Ectodermal cell (in vitro differentiated cells): Measurements from ENCODE around the gene GPC3.

Experiments
- H3K27ac ChIP-seq: 2 replicates; pipeline ENCODE4 v1.7.0; 2013; ENCODE audit warnings: mild to moderate bottlenecking, low read depth, low read length; ENCODE audit not compliant: insufficient read depth, poor library complexity, severe bottlenecking
- H3K27me3 ChIP-seq: 2 replicates; pipeline ENCODE4 v1.7.0; 2013; ENCODE audit warnings: mild to moderate bottlenecking, low read length; ENCODE audit not compliant: insufficient read depth, control insufficient read depth, poor library complexity, severe bottlenecking
- H3K36me3 ChIP-seq: one replicate; pipeline ENCODE4 v1.7.0; 2013; ENCODE audit warnings: low read length; ENCODE audit not compliant: control insufficient read depth, insufficient read depth
- H3K4me1 ChIP-seq: one replicate; pipeline ENCODE4 v1.7.0; 2013; ENCODE audit warnings: low read length; ENCODE audit not compliant: control insufficient read depth, insufficient read depth
- H3K4me3 ChIP-seq: 2 replicates; pipeline ENCODE4 v1.7.0; 2013; ENCODE audit warnings: low read depth, low read length, control low read depth; ENCODE audit not compliant: insufficient read depth
- H3K9me3 ChIP-seq: 2 replicates; pipeline ENCODE4 v1.7.0; 2013; ENCODE audit warnings: mild to moderate bottlenecking, low read length, moderate library complexity; ENCODE audit not compliant: control insufficient read depth
- WGBS, 2 experiments: methylation state at CpG; one replicate each; pipeline ENCODE4 v1.1.7; 2013; ENCODE audit warnings: missing lambda C conversion rate in 2 of 2; 5-methylcytosine and 5-hydroxymethylcytosine counted together

GPC3 gene

GRCh38 chrX:133555782-133556458, 429.5 kb downstream of the GPC3 start:
- no peaks in the 10 kb centered on the region for H3K27me3 ChIP-seq
- H3K4me1 ChIP-seq = no peaks in the 10 kb centered on the region
- H3K4me3 ChIP-seq = no peak overlapping the region
- H3K9me3 ChIP-seq = no peaks in the 10 kb centered on the region
- no peaks in the 10 kb centered on the region for H3K36me3 ChIP-seq
- WGBS, 2 experiments = 87 to 90% methylated on average over 1 to 2 of the region's 2 CpGs
- H3K27ac ChIP-seq = no peak overlapping the region

DNA sequence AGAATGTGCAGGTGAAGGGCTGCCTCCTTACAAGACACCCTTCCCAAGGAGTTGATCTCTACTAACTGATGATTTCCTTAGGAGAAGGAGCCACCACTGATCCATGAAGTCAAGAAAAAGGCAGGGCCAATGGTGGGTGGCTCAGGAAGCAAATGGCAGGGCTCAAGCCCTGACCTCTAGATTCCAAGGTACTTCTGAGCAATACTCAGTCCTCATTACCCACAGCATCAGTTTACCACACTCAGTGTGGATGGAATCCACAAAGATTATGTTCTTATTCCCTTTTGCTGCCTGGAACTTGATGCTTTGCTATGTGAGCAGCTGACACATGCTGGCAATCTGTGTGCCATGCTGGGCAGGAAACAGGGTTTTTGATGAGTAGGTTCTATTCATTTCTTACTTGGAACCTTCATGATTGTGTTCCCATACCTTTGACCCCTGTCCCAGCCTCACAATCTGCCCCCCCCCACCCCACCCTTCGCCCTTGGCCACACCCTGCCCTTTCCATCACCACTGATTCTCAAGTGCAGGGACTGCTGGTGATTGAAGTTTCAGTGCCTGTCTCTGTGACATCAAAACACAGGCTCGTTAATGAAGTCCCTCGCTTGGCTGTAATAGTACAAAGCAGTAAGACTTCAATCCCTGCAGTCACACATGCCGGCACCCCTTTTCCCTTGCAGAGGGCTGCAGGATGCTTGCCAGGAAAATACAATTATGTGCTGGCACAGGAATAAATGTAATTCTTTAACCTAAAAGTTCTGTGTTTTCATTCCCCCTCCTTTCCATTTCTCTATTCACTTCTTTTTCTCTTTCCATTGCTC, 434.5 kb downstream of the GPC3 start:
- no peak overlapping the region for H3K27ac ChIP-seq
- no peaks in the 10 kb centered on the region for H3K9me3 ChIP-seq
- no peaks in the 10 kb centered on the region for H3K27me3 ChIP-seq
- WGBS, 2 experiments = 77 to 86% methylated on average over 3 to 4 of the region's 4 CpGs
- H3K4me1 ChIP-seq = no peaks in the 10 kb centered on the region
- no peaks in the 10 kb centered on the region for H3K36me3 ChIP-seq
- no peak overlapping the region for H3K4me3 ChIP-seq

GRCh38 chrX:133549295-133549933, 436.0 kb downstream of the GPC3 start:
- no peaks in the 10 kb centered on the region for H3K4me1 ChIP-seq
- H3K9me3 ChIP-seq = no peaks in the 10 kb centered on the region
- H3K27ac ChIP-seq = no peak overlapping the region
- H3K27me3 ChIP-seq = no peaks in the 10 kb centered on the region
- no peak overlapping the region for H3K4me3 ChIP-seq
- H3K36me3 ChIP-seq = no peaks in the 10 kb centered on the region

DNA sequence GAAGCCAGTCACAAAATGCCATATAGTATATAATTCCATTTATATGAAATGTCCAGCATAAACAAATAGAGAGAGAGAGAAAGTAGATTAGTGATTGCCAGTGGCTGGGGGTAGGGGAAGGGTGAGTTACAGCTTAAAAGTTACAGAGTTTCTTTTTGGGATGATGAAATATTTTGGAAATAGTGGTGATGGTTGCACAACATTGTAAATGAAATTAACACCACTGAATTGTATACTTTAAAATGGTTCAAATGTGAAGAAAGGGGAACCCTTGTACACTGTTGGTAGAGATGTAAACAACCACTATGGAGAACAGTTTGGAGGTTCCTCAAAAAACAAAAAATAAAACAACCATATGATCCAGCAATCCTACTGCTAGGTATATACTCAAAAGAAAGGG, 439.0 kb downstream of the GPC3 start:
- no peaks in the 10 kb centered on the region for H3K4me1 ChIP-seq
- H3K27me3 ChIP-seq = no peaks in the 10 kb centered on the region
- H3K27ac ChIP-seq = no peak overlapping the region
- no peaks in the 10 kb centered on the region for H3K36me3 ChIP-seq
- no peak overlapping the region for H3K4me3 ChIP-seq
- no peaks in the 10 kb centered on the region for H3K9me3 ChIP-seq

GRCh38 chrX:133544778-133545177, 440.6 kb downstream of the GPC3 start:
- no peaks in the 10 kb centered on the region for H3K9me3 ChIP-seq
- no peak overlapping the region for H3K27ac ChIP-seq
- H3K36me3 ChIP-seq = no peaks in the 10 kb centered on the region
- no peak overlapping the region for H3K4me3 ChIP-seq
- no peaks in the 10 kb centered on the region for H3K27me3 ChIP-seq
- H3K4me1 ChIP-seq = no peaks in the 10 kb centered on the region
- WGBS, 2 experiments = 94 to 100% methylated on average over 2 to 3 of the region's 3 CpGs

DNA sequence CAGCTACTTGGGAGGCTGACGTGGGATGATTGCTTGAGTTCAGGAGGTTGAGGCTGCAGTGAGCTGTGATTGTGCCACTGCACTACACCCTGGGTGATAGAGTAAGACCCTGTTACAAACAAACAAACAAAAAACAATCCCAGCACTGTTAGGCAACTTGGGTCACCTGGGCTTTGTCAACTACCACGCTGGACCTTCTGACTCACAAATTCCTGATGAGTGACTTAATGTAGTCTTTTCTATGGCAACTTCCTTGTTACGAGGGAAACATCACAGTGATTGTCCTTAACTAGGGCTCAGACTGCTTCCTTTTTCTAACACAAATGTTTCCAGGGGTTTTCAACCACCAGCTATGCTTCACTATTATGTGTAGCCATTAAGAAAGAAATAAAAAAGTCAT, 441.3 kb downstream of the GPC3 start:
- WGBS, 2 experiments = 92 to 95% methylated on average over 3 of the region's 3 CpGs
- no peak overlapping the region for H3K4me3 ChIP-seq
- no peak overlapping the region for H3K27ac ChIP-seq
- no peaks in the 10 kb centered on the region for H3K27me3 ChIP-seq
- no peaks in the 10 kb centered on the region for H3K4me1 ChIP-seq
- no peaks in the 10 kb centered on the region for H3K9me3 ChIP-seq
- H3K36me3 ChIP-seq = no peaks in the 10 kb centered on the region

DNA sequence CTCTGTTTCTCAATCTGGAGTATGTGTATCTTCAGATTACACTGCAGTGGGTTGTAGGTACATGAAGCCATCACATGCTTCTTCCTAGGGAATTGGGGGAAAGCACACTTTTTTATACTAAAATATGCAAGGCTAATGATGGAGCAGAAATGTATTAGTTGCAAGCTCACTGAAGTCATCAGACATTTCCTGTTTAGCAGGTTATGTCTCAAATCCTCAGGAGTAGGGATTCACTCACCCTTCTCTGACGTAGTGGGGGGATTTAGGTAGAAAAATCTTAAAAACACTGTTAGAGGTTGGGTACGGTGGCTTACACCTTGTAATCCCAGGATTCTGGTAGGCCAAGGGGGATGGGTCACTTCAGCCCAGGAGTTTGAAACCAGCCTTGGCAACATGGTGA, 441.7 kb downstream of the GPC3 start:
- H3K4me3 ChIP-seq = no peak overlapping the region
- no peak overlapping the region for H3K27ac ChIP-seq
- H3K4me1 ChIP-seq = no peaks in the 10 kb centered on the region
- WGBS, 2 experiments = 97 to 98% methylated on average over 2 of the region's 2 CpGs
- H3K9me3 ChIP-seq = no peaks in the 10 kb centered on the region
- H3K36me3 ChIP-seq = no peaks in the 10 kb centered on the region
- H3K27me3 ChIP-seq = no peaks in the 10 kb centered on the region

DNA sequence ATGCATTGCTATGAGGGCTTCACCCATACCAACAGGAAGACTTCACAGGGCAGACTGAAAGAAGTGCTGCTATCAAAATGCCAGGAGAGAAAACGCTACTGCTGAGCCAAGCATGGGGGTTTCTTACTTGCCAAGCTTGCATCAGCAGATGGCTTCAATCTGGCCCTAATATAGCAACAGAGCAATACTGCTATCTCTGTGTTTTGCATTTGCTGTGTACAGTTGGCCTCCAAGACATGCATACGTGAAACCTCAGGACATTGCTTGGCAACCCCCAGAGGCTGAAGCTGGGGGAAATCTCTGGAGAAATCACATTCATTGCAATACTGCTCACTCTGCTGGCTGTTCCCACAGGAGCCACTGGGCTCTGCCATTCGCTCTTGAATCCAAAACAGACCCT, 442.9 kb downstream of the GPC3 start:
- Histone ChIP-seq H3K27ac (no peak overlapping the region), H3K9me3 (no peaks in the 10 kb centered on the region), H3K36me3 (no peaks in the 10 kb centered on the region), H3K4me1 (no peaks in the 10 kb centered on the region), H3K4me3 (no peak overlapping the region), H3K27me3 (no peaks in the 10 kb centered on the region)
- WGBS, 2 experiments = 89 to 96% methylated on average over 3 of the region's 3 CpGs

- Histone ChIP-seq H3K9me3 (no peaks in the 10 kb centered on the region), H3K4me1 (no peaks in the 10 kb centered on the region), H3K27me3 (no peaks in the 10 kb centered on the region), H3K27ac (no peak overlapping the region), H3K36me3 (no peaks in the 10 kb centered on the region), H3K4me3 (no peak overlapping the region)
These were observed 444.4 kb downstream of the GPC3 start for GRCh38 chrX:133541021-133541420.

GRCh38 chrX:133538148-133538547, 447.2 kb downstream of the GPC3 start:
- H3K27me3 ChIP-seq = no peaks in the 10 kb centered on the region
- WGBS, 2 experiments = 73 to 76% methylated on average over 4 of the region's 4 CpGs
- no peaks in the 10 kb centered on the region for H3K9me3 ChIP-seq

More at GRCh38 chrX:133538148-133538547, 447.2 kb downstream of the GPC3 start:
- no peaks in the 10 kb centered on the region for H3K4me1 ChIP-seq
- H3K27ac ChIP-seq = no peak overlapping the region
- H3K36me3 ChIP-seq = no peaks in the 10 kb centered on the region
- H3K4me3 ChIP-seq = no peak overlapping the region
